VCaP (cell line): Measurements from ENCODE around the gene FLT4.
A peak's percentile ranks its signal among the peaks of the same experiment; 100 is the strongest.

Experiments used
- H3K27ac ChIP-seq: fragments of 450-650 bp; 2 replicates; pipeline ENCODE4 v1.5.1; 2017
- TF ChIP-seq, protein P1 (sequence below): fragments of 450-650 bp; conservative IDR thresholded peaks from 2 replicates; pipeline ENCODE4 v1.5.1; 2017; ENCODE audit warnings: mild to moderate bottlenecking, moderate library complexity

Gene FLT4

DNA sequence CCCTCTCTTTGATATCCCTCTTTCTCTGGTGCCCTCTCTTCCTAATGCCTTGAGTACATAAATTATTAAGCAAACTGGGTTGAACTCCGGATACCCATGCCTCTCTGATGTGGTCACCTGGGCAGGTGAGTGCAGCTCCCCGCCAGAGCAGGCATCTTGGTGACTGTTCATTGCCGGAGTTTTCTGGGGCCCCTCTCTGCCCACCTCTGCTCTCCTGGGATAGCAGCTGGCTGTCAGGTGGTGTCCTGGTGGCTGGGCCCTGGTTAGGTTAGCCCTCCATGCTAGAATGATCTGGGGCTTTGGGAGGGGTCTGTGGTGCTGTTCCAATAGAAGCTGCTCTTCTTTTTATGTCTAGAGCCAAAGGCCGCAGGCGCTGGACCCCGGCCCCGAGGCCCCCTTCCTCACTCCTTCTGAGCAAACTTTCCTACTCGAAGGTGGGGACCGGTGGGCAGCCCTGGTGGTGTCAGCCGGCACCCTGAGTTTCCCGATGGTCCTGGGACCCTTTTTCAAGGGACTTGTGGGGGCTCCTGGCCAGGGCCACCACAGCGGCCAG is 53.2 kb downstream of the FLT4 start:
- peak overlapping the region; percentile 98 for H3K27ac ChIP-seq

DNA sequence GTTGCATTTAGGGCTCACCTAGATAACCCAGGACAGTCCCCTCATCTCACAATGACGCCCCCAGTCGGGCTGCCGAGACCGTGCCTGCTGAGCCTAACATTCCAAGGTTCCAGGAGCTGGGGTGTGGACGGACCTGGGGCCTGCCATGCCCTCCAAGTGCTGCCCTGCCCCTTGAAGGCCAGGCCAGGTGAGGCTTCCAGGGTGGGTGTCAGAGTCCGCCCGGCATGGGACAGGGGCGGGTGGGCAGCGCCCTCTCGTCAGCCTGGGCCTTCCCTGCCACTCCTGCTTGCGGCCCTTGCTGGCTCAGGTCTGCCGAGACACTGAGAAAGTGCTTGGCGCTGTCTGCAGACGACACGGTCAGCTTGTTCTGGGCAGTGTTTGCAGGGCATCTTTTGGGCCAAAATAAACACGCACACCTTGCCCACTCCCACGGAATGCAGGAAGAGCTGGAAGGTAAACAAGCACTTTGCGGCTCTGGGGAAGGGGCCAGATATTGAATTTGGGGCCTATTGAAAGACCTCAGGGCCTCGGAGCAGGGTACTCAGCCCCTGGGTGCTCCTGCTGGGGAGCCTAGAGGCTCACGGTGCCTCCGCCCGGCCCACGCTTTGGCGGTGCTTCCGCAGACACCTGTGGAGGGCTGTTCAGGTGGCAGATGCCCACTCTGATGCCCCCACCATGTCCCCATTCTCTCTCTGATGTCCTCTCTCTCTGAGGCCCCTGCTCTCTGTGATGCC is 53.9 kb downstream of the FLT4 start:
- TF ChIP-seq, protein P1, sequence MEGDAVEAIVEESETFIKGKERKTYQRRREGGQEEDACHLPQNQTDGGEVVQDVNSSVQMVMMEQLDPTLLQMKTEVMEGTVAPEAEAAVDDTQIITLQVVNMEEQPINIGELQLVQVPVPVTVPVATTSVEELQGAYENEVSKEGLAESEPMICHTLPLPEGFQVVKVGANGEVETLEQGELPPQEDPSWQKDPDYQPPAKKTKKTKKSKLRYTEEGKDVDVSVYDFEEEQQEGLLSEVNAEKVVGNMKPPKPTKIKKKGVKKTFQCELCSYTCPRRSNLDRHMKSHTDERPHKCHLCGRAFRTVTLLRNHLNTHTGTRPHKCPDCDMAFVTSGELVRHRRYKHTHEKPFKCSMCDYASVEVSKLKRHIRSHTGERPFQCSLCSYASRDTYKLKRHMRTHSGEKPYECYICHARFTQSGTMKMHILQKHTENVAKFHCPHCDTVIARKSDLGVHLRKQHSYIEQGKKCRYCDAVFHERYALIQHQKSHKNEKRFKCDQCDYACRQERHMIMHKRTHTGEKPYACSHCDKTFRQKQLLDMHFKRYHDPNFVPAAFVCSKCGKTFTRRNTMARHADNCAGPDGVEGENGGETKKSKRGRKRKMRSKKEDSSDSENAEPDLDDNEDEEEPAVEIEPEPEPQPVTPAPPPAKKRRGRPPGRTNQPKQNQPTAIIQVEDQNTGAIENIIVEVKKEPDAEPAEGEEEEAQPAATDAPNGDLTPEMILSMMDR: peak; percentile 18; the same call in 1 of the 2 replicates
- peak overlapping the region; percentile 98 for H3K27ac ChIP-seq

More for the DNA sequence above, 53.2 kb downstream of the FLT4 start:
- TF ChIP-seq, protein P1: no peak

DNA sequence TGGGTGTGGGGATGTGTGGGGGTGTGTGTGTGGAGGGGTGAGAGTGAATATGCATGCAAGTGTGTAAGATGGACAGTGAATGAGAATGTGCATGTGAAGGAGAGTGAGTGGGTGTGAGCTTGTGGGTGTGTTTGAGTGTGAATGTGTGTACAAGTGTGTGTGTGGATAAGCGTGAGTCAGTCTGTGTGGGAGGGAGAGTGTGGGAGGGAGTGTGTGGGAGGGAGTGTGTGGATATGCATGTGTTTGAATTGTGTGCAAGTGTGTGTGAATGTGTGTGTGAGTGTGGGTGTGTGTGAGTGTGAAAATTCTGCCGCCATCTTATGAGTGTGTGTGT is 54.4 kb downstream of the FLT4 start:
- TF ChIP-seq, protein P1: no peak
- H3K27ac ChIP-seq: peak overlapping the region; percentile 98

DNA sequence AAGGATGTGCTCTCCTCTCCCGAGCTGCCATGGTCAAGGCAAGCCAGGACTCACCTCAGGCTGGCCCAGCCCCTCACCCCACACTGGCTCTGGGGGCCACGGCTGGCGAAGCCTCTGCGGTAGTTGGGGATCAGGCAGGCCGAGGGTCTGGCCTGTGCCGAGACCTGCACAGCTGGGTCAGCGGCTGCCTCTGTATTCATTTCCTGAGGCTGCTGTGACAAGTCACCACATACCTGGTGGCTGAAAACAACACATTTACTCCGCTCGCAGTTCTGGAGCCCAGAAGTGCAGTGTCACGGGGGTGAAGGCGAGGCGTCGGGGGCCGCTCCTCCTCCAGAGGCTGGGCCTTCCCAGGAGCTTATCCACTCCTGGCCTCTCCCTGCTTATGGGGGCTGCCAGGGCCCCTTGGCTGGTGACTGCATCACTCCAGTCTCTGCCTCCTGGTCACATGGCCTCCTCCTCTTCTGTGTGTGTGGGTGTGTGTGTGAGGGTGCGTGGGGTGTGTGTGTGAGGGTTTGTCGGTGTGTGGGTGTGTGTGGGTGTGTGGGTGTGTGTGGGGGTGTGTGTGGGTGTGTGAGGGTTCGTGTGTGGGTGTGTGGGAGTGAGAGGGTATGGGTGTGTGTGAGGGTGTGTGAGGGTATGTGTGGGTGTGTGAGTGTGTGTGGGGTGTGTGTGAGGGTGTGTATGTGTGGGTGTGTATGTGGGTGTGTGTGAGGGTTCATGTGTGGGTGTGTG is 54.9 kb downstream of the FLT4 start:
- TF ChIP-seq, protein P1: no peak
- peak overlapping the region; percentile 98 for H3K27ac ChIP-seq

DNA sequence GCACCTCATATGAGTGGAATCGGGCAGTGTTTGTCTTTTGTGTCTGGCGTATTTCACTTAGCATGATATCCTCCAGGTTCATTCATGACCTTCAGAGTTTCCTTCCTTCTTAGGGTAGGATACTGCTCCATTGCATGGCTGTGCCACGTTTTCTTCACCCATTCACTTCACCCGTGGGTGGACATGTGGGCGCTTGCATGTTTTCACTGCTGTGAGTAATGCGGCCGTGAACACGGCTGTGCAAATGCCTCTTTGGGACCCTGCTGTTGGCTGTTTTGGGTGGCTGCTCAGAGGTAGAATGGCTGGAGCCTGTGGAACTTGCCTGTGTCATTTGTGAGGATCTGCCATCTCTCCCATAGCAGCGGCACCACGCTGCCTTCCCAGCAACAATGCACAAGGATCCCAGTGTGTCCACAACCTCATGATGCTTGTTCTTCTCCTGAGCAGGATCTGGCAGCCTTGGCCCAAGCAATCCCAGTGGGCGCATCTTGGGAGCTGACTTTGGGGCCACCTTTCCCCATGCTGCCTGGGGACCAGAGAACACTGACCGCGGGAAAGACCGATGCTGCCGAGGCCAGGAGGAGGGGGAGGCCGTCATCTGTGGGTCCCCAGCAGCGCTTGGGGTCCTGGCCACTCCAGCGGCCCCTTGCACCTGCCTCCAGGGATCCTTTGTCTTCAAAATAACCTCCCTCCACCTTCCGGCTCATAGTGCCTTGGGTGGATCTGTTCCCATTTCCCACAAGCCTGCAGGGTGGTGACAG is 55.8 kb downstream of the FLT4 start:
- TF ChIP-seq, protein P1: no peak
- peak overlapping the region; percentile 98 for H3K27ac ChIP-seq

DNA sequence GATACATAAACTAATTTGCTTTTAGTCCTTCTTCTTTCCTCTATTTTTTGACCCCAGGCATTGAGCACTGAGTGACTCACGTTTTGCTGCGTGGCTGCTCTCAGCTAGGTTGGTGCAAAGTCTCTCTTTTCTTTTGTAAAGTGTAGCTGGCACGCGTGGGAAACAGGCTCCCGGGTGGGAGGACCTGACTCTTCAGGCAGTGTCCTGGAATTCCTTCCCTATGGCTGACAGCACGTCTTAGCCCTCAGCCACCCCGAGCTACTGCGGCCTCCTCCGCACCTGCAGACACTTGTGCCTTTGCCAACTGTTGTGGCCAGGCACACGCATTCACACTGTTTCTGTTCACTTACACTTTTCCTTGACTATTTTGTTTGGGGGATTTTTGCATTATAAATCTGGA is 57.2 kb downstream of the FLT4 start:
- H3K27ac ChIP-seq: no peak overlapping the region
- TF ChIP-seq, protein P1: no peak
